Left lobe of liver (tissue), 2 donors: ENCODE data around the gene C1orf21. TPM values are rescaled to one million over a fixed set of nuclear protein-coding genes. Genes with fewer than 3 reads are reported as not detected.

Experiments
- ATAC-seq: fragments of 200-7000 bp; cut with Tn5 transposase; one replicate; pipeline ENCODE4 v1.9.1; 2020; ENCODE audit warnings: mild to moderate bottlenecking, moderate library complexity
- DNase-seq: peaks from one replicate; pipeline ENCODE4 v3.0.0-alpha.2; 2020; ENCODE audit warnings: low spot score
- total RNA-seq: library from RNA; stranded (reverse); gene quantifications from one replicate; pipeline ENCODE4 v1.2.1, GENCODE V29; 2021
- donor health status: DM: no; HTN: no; CAD: no; lungs with moderate emphysema.
- donor health status: DM: no; HTN: yes; CAD: no.

C1orf21 gene
- total RNA-seq, 1 donor from 2014 or later: 19.6 TPM

DNA sequence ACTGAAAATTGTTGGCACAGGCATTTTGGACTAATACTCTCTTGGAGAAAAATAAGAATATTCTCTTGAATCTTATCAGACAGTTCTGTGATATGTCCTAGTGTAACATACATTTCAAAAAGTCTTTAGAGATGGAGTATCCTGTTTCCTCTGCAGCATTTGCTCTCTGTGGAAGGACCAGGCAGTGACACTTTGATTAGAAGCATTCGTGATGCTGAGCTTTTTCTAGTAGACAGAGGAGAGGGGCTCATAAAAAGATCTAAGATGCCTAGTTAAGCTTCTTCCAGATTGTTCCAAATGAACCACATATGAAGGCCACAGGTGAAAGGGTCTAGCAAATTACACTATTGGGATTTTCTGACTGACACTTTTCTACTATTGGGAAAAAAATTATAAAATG is 120.3 kb downstream of the C1orf21 start:
- ATAC-seq: no peak
- no peak for DNase-seq

DNA sequence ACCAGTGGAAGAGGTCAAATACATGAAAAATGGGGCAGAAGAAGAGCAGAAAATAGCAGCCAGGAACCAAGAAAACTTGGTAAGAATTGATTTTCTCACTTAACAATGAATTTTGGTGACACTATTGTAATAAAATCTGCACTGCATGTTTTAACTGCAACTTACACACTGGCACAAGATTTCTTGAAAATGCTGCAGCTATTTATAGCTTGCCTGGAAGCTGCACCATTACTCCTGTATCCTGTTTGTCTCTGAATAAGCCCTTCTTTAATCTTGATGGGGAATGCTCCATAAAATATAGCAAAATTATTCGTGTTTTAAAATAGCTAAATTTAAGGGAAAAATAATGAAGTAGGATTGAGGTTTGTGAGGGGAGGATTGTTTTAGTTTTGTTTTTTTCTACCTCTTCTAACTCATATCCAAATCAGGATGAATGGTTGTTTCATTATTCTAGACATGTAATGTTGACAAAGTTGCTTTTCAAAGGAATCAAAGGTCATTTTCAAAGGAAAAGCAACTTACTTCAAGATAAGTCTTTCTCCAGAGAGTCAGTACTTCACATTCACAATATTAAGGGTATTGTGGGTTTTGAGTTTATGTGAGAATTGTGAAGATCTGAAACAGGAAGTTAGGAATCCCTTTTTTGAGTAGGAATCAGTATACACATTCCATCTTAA is 120.9 kb downstream of the C1orf21 start:
- ATAC-seq (no peak), DNase-seq (no peak)

DNA sequence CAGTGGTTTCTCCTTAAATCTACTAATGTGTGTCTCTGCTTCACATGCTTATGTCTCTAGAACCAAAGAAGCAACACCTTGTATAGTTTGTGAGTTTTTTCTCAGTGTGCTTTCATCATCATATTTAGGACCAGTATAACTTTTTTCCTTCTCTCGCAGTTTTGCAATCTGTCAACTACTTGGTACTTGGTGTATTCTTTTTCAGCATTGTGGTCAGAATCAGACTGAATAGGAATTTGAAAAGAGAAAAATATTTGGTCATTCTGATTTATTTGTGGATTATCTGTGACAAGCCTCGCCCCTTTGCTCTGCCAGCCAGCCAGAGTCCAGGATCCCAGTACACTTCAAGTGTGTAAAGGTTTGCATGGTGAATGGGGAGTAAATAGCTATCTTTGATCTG is 122.3 kb downstream of the C1orf21 start:
- ATAC-seq (no peak), DNase-seq (no peak)

GRCh38 chr1:184510110-184510509 is 123.3 kb downstream of the C1orf21 start:
- ATAC-seq (no peak), DNase-seq (no peak)

DNA sequence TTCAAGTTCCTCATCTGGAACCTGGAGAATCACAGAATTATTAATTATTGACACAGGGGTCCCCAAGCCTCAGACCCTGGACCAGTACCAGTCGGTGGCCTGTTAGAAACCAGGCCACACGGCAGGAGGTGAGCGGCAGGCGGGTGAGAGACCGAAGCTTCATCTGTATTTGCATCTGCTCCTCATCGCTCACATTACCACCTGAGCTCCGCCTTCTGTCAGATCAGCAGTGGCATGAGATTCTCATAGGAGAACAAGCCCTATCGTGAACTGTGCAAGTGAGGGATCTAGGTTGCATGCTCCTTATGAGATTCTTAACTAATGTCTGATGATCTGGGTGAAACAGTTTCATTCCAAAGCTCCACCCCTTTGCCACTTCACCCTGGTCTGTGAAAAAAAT is 125.9 kb downstream of the C1orf21 start:
- DNase-seq (no peak), ATAC-seq (no peak)

GRCh38 chr1:184513421-184513820 is 126.6 kb downstream of the C1orf21 start:
- DNase-seq (no peak), ATAC-seq (no peak)

- no peak for DNase-seq
- no peak for ATAC-seq
These were observed 127.1 kb downstream of the C1orf21 start for GRCh38 chr1:184513966-184514365.

- no peak for DNase-seq
- ATAC-seq: no peak
These were observed 127.6 kb downstream of the C1orf21 start for GRCh38 chr1:184514447-184514846.

GRCh38 chr1:184517130-184517529 is 130.3 kb downstream of the C1orf21 start:
- ATAC-seq (no peak), DNase-seq (no peak)

DNA sequence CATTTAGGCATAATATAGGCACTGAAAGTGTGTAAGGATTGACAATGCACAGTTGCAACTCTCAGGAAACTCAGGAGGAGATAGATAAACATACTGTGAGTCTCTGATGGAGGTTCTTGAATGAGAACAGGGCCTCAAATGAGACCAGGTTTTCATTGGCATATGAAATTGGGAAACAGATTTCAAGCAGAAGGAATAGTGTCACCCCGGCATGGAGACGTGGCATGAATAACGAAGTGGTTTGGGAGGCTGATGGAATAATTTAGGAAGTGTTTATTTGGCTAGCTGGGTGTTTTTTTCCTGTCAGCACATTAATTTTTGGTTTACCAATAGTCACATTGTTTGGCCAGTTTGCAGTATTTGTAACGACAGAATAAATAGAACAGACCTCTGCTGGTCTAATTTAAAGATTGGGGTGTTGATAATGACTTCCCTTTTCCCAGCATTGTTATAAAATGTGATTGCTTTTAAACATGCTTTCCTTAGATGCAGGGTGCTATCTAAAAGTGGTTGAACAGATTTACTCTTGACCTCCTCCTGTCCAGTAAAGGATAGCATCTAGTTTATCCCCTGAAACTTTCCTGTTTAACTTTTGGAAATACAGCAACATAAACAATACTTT is 132.0 kb downstream of the C1orf21 start:
- ATAC-seq: no peak
- DNase-seq: no peak

- DNase-seq (no peak), ATAC-seq (no peak)
These were observed 133.5 kb downstream of the C1orf21 start for GRCh38 chr1:184520336-184520735.

DNA sequence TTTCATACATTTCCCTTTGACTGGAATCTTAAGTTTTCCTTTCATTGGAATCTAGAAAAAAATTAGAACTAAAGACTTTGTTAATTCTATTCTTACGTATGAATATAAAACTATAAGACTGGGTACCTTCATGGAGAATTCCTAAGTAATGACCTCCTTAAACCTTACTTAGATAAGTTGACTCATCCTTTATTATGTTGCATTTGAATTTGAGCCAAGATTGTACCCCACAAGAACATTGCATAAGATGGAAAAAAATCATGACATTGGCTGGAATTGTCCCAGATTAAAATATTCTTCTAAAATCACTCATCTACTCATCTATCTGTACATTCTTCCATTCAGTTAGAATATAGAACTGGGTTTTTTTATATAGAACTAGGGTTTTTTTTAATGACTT is 137.4 kb downstream of the C1orf21 start:
- DNase-seq (no peak), ATAC-seq (no peak)

DNA sequence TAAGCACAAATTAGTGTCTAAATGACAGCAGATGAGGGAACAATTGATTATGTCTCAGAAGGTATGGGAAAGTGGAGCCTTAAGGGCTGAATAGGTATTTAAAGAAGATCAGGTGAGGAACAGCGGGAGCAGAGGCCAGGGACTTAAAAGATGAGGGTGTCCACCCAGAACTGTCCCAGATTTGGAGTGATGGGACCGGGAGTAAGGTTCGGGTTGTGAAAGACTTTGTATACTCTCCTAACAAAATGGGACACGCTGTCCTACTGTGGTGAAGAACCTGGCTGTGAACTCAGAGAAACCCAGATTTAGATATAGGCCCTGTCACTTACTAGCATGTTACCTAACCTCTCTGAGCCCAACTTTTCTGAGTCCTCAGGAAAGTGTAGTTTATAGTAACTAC is 140.6 kb downstream of the C1orf21 start:
- DNase-seq: no peak
- ATAC-seq: peak; percentile 75

- no peak for ATAC-seq
- no peak for DNase-seq
These were observed 143.4 kb downstream of the C1orf21 start for GRCh38 chr1:184530226-184530625.

DNA sequence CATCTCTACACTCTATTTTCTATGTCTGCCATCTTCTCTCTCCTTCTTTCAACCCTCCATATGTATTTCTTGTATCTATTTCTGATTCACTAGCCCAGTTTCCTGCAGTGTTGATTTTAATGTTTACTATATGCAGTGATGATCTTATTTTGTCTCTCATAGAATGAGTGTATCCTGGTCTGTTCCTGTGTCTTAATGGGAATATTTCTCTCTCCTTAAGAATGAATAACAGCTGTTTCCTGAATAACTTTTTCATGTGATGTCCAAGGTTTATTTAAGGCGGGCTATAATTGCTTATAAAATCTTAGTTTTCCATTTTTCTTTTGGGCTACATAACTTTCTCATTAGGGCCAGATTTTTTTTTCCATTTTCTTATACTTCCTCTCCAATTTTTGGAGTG is 144.5 kb downstream of the C1orf21 start:
- no peak for ATAC-seq

DNA sequence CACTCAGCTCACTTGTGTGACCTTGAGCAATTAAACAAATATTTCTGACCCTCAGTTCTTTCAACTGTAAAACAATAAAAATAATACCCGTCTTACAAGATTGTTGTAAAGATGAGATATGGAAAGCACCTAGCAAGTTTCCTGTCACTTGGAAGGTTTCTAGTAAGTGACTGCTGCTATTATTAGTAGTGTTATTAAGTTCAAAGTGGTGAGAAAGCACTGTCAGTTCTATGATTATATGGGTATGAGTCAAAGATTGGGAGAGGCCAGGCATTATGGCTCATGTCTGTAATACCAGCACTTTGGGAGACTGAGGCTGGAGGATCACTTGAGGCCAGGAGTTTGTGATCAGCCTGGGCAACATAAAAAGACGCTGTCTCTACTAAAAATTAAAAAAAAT is 145.4 kb downstream of the C1orf21 start:
- DNase-seq (no peak), ATAC-seq (no peak)

More for the DNA sequence above, 144.5 kb downstream of the C1orf21 start:
- DNase-seq: no peak

DNA sequence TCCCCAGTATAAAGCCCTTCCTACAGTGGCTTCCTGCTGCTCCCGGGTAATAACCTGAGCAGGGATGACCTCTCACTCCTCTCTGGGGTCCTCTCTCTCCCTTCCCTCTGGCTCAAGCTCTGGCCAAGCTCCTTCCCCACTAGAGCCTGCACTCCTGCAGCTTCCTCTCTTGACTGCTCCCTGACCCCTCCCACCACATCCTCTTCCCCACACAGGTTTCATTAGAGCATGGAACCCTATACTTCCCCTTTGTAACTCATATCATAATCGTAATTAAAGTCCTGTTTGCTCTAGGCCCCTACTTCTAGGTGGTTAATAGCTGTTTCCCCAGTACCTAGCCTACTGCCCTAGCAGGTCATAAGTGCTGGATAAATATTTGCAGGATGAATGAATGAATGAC is 146.2 kb downstream of the C1orf21 start:
- DNase-seq: no peak
- ATAC-seq: peak; percentile 27

DNA sequence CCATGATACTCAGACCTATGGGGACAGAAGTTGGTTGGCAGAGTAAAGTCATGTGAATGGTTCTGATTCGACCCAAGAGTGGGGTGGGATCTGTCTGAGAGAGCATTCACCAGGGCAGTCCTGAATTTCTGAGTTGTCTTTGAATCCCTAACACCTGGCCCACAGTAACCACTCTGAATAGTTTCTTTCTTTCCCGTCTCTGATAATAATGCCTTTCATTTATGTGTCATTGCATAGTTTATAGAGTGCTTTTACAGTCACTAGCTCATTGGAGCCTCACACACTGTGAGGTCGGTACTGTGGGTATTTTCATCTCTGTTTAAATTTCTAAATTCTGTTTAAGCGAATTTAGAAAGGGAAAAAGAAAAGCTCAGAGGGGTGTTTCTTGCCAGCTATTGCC is 147.1 kb downstream of the C1orf21 start:
- ATAC-seq: no peak
- no peak for DNase-seq

- ATAC-seq (no peak), DNase-seq (no peak)
These were observed 147.9 kb downstream of the C1orf21 start for GRCh38 chr1:184534690-184535089.

DNA sequence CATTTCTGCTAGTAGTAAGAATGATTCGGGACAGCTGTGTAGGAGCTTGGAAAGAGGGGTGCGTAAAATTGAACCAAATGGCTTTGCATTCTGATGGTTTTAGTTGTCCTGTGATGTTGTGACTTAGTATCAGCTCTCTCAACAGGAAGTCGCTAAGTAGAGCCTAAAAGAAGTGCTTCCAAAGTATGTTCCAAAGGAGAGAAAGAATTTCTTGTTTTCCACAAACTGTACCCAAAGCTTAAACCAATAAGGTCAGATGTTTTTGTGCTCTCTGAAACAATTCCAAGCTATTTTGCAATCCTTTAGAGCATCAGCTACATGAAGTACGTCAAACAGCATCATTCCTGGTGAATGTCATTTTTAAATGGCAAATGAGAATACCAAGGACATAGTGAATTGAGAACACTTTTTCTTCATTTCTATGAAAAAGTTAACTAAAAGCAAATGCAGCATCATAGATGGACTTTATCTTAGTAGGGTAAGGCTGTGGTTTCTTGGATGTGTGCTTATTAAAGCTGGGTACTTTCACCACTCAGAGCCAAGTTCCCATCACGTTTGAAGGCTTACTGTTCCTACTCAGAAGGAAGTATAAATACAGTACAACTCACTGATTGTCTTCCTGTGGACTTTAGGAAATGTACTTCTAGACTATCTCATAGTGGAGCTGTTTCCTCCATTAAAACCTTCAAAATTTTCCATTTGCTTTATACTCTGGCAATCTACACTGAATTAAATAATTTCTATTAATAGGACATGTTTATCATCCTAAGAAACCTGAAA is 148.6 kb downstream of the C1orf21 start:
- ATAC-seq (peak; percentile 34), DNase-seq (no peak)

- no peak for ATAC-seq
These were observed 149.6 kb downstream of the C1orf21 start for GRCh38 chr1:184536246-184536985.

More at GRCh38 chr1:184536246-184536985, 149.6 kb downstream of the C1orf21 start:
- DNase-seq: no peak
